ENCODE results near the gene MC1R. TPM values are rescaled to one million over a fixed set of nuclear protein-coding genes. Genes with fewer than 3 reads are reported as not detected.

Gene MC1R
- total and polyA plus RNA-seq, 8 donors, result 1.3 to 11.3 (median 2.9) TPM

GRCh38 chr16:89960966-89961365 is 42.3 kb downstream of the MC1R start:
- WGBS, 5 donors, result 87 to 94% (median 91%) methylated on average over 13 of the region's 13 CpGs
- Histone ChIP-seq H3K4me3 (no peak overlapping the region), H3K27ac (no peak overlapping the region), H3K4me1 (no peaks in the 10 kb centered on the region), H3K9me3 (no peaks in the 10 kb centered on the region), H3K27me3 (no peaks in the 10 kb centered on the region), H3K36me3 (peaks cover 21 to 98% (median 96%) of the 10 kb centered on the region in 4 donors)
- DNase-seq, result no peak
- intact Hi-C loops (cut with DNase I; ENCODE audit: low total_unique reads), result no loop called here
- TF ChIP-seq POLR2AphosphoS5 (IDR thresholded peaks at IDR 0.05) (no peak), POLR2A (IDR thresholded peaks at IDR 0.05) (no peak), CTCF (IDR thresholded peaks at IDR 0.05) (no peak), EP300 (IDR thresholded peaks at IDR 0.05) (no peak)

- TF ChIP-seq POLR2AphosphoS5 (IDR thresholded peaks at IDR 0.05) (no peak), EP300 (IDR thresholded peaks at IDR 0.05) (no peak), POLR2A (IDR thresholded peaks at IDR 0.05) (no peak), CTCF (IDR thresholded peaks at IDR 0.05) (no peak)
- Histone ChIP-seq H3K27ac (no peak overlapping the region), H3K27me3 (no peaks in the 10 kb centered on the region), H3K36me3 (peaks cover 21 to 98% (median 94%) of the 10 kb centered on the region in 4 donors), H3K9me3 (no peaks in the 10 kb centered on the region), H3K4me3 (no peak overlapping the region), H3K4me1 (no peaks in the 10 kb centered on the region)
- intact Hi-C loops (cut with DNase I; ENCODE audit: low total_unique reads), result no loop called here
- WGBS, 5 donors, result 89 to 97% (median 93%) methylated on average over 17 to 23 of the region's 23 CpGs
- no peak for DNase-seq
Measured at GRCh38 chr16:89961920-89962319, 43.3 kb downstream of the MC1R start.

GRCh38 chr16:89962754-89963498 is 44.3 kb downstream of the MC1R start:
- intact Hi-C loops (cut with DNase I; ENCODE audit: low total_unique reads), result no loop called here
- Histone ChIP-seq H3K27ac (no peak overlapping the region), H3K4me3 (no peak overlapping the region), H3K4me1 (no peaks in the 10 kb centered on the region), H3K27me3 (no peaks in the 10 kb centered on the region), H3K9me3 (no peaks in the 10 kb centered on the region), H3K36me3 (peaks cover 14 to 90% (median 86%) of the 10 kb centered on the region in 4 donors)
- 79 to 87% (median 85%) methylated on average over 14 to 26 of the region's 26 CpGs for WGBS, 5 donors
- no peak for DNase-seq
- TF ChIP-seq POLR2AphosphoS5 (IDR thresholded peaks at IDR 0.05) (no peak), POLR2A (IDR thresholded peaks at IDR 0.05) (no peak)

GRCh38 chr16:89964201-89964600 is 45.5 kb downstream of the MC1R start:
- 90 to 93% (median 91%) methylated on average over 10 to 25 of the region's 25 CpGs for WGBS, 5 donors
- TF ChIP-seq EP300 (IDR thresholded peaks at IDR 0.05) (no peak), CTCF (IDR thresholded peaks at IDR 0.05) (no peak), POLR2AphosphoS5 (IDR thresholded peaks at IDR 0.05) (no peak), POLR2A (IDR thresholded peaks at IDR 0.05) (no peak)
- no peak overlapping the region for H3K4me3 ChIP-seq

More at GRCh38 chr16:89964201-89964600, 45.5 kb downstream of the MC1R start:
- Histone ChIP-seq H3K36me3 (peaks cover 12 to 77% (median 75%) of the 10 kb centered on the region in 4 donors), H3K4me1 (no peaks in the 10 kb centered on the region), H3K9me3 (no peaks in the 10 kb centered on the region), H3K27ac (no peak overlapping the region), H3K27me3 (no peaks in the 10 kb centered on the region)
- intact Hi-C loops (cut with DNase I; ENCODE audit: low total_unique reads), result no loop called here
- DNase-seq, result no peak

All from stomach (tissue), 9 donors.